Activated CD8-positive, alpha-beta T cell treated with anti-CD3 and anti-CD28 coated beads for 36 hours (primary cell): Measurements from ENCODE around the gene DARS1. TPM values are rescaled to one million over a fixed set of nuclear protein-coding genes. Genes with fewer than 3 reads are reported as not detected.

Experiments
- ATAC-seq: fragments of 200-7000 bp; cut with Tn5 transposase; one replicate; pipeline ENCODE4 v1.10.0; 2021; ENCODE audit warnings: mild to moderate bottlenecking, moderate library complexity
- CTCF ChIA-PET: fragments of 350-600 bp; sonication (Branson Sonifier 250); formaldehyde crosslinking; loops from one replicate; lab custom pipeline; 2021; ENCODE audit warnings: antibody characterized with exemption; lab: Charles Lee
- POLR2A ChIA-PET: fragments of 350-600 bp; sonication (Branson Sonifier 250); formaldehyde crosslinking; loops from one replicate; lab custom pipeline; 2021; ENCODE audit warnings: antibody characterized with exemption; lab: Charles Lee
- DNase-seq: peaks from one replicate; pipeline ENCODE4 v3.0.0-alpha.2; 2020
- H3K27ac Mint-ChIP-seq: one replicate; pipeline ENCODE4 v1.8.0; 2021; ENCODE audit warnings: mild to moderate bottlenecking, mixed read lengths
- H3K27me3 Mint-ChIP-seq: one replicate; pipeline ENCODE4 v1.8.0; 2021; ENCODE audit warnings: mixed read lengths
- H3K36me3 Mint-ChIP-seq: one replicate; pipeline ENCODE4 v1.8.0; 2021; ENCODE audit warnings: low read depth, mixed read lengths
- H3K4me1 Mint-ChIP-seq: one replicate; pipeline ENCODE4 v1.8.0; 2021; ENCODE audit warnings: low read depth, mixed read lengths
- H3K4me3 Mint-ChIP-seq: one replicate; pipeline ENCODE4 v1.8.0; 2021; ENCODE audit warnings: mild to moderate bottlenecking, moderate library complexity, mixed read lengths
- H3K9me3 Mint-ChIP-seq: one replicate; pipeline ENCODE4 v1.8.0; 2021; ENCODE audit warnings: mixed read lengths
- CTCF ChIP-seq: fragments of 200-600 bp; IDR thresholded peaks from one replicate; pipeline ENCODE4 v1.8.0; 2022; ENCODE audit warnings: antibody characterized with exemption, mild to moderate bottlenecking
- intact Hi-C: fragments of 100-400 bp; cut with micrococcal nuclease; formaldehyde crosslinking; loops from one replicate; pipeline ENCODE4 v1.10.0; 2022
- total RNA-seq, 2 experiments: library from RNA; stranded (reverse); gene quantifications; one replicate each; pipeline ENCODE4 v1.2.3, GENCODE V29; 2021

The DARS1 gene
- total RNA-seq, 2 experiments from 2014 or later, result 210 to 211 TPM

- CTCF ChIA-PET, result interaction anchor here (1.1 kb wide), 2 partner anchors 213 to 448 kb away, joined by 3 read pairs; no protein-coding TSS in a partner anchor
- no peaks in the 10 kb centered on the region for H3K27me3 Mint-ChIP-seq
- ATAC-seq (peak; percentile 30), DNase-seq (no peak)
- peak overlapping the region; percentile 59 for H3K27ac Mint-ChIP-seq
- H3K36me3 Mint-ChIP-seq, result peaks cover 57% of the 10 kb centered on the region
- H3K9me3 Mint-ChIP-seq, result no peaks in the 10 kb centered on the region
- POLR2A ChIA-PET, result no interaction called here
- H3K4me3 Mint-ChIP-seq, result no peak overlapping the region
- peaks cover 29% of the 10 kb centered on the region for H3K4me1 Mint-ChIP-seq
- intact Hi-C loops, result no loop called here
- TF ChIP-seq CTCF, result no peak
Measured at GRCh38 chr2:135931776-135932443, 53.5 kb downstream of the DARS1 start.

GRCh38 chr2:135926605-135927004 lies 58.8 kb downstream of the DARS1 start:
- no peaks in the 10 kb centered on the region for H3K27me3 Mint-ChIP-seq
- DNase-seq (no peak), ATAC-seq (no peak)
- H3K27ac Mint-ChIP-seq, result no peak overlapping the region
- ChIA-PET POLR2A (no interaction called here), CTCF (interaction anchor here (1.0 to 2.1 kb wide), 3 partner anchors 12 to 452 kb away, joined by 3 to 8 read pairs (median 4); no protein-coding TSS in a partner anchor)
- no peak for TF ChIP-seq CTCF
- intact Hi-C loops, result no loop called here
- H3K9me3 Mint-ChIP-seq, result no peaks in the 10 kb centered on the region
- H3K4me3 Mint-ChIP-seq, result no peak overlapping the region
- peaks cover 42% of the 10 kb centered on the region for H3K36me3 Mint-ChIP-seq
- H3K4me1 Mint-ChIP-seq, result peaks cover 10% of the 10 kb centered on the region

GRCh38 chr2:135925571-135925970 lies 59.9 kb downstream of the DARS1 start:
- no peak for ATAC-seq
- DNase-seq, result no peak
- CTCF ChIA-PET, result interaction anchor here (1.0 to 2.1 kb wide), 4 partner anchors 11 to 459 kb away, joined by 3 to 8 read pairs (median 5); no protein-coding TSS in a partner anchor
- Mint-ChIP-seq H3K36me3 (peaks cover 34% of the 10 kb centered on the region), H3K27me3 (no peaks in the 10 kb centered on the region), H3K27ac (no peak overlapping the region), H3K9me3 (no peaks in the 10 kb centered on the region), H3K4me3 (no peak overlapping the region), H3K4me1 (peaks cover 8% of the 10 kb centered on the region)
- intact Hi-C loops, result no loop called here
- no peak for TF ChIP-seq CTCF
- POLR2A ChIA-PET, result no interaction called here

GRCh38 chr2:135916207-135916606 lies 69.2 kb downstream of the DARS1 start:
- intact Hi-C loops, result loop anchor here (1.0 to 10.0 kb wide), 6 partner anchors 69 to 466 kb away; partner anchors contain the start of genes CXCR4 and DARS1
- Mint-ChIP-seq H3K27ac (peak overlapping the region; percentile 42), H3K36me3 (peaks cover 18% of the 10 kb centered on the region), H3K4me3 (no peak overlapping the region), H3K9me3 (no peaks in the 10 kb centered on the region), H3K4me1 (peaks cover 10% of the 10 kb centered on the region), H3K27me3 (no peaks in the 10 kb centered on the region)
- ATAC-seq, result peak; percentile 55
- no peak for DNase-seq
- CTCF ChIA-PET, result interaction anchor here (0.6 to 1.6 kb wide), 6 partner anchors 20 to 466 kb away, joined by 3 to 4 read pairs (median 3); no protein-coding TSS in a partner anchor
- POLR2A ChIA-PET, result no interaction called here
- peak; percentile 75 for TF ChIP-seq CTCF

- no peak for DNase-seq
- Mint-ChIP-seq H3K4me3 (no peak overlapping the region), H3K9me3 (no peaks in the 10 kb centered on the region), H3K36me3 (peaks cover 30% of the 10 kb centered on the region), H3K4me1 (peaks cover 14% of the 10 kb centered on the region), H3K27me3 (no peaks in the 10 kb centered on the region), H3K27ac (no peak overlapping the region)
- CTCF ChIA-PET, result interaction anchor here (0.6 to 2.5 kb wide), 49 partner anchors 9 to 473 kb away, joined by 3 to 44 read pairs (median 4); partner anchors contain the start of gene DARS1
- no peak for TF ChIP-seq CTCF
- intact Hi-C loops, result loop anchor here (10.0 kb wide), 2 partner anchors 70 to 320 kb away; partner anchors contain the start of gene DARS1
- ATAC-seq, result no peak
- POLR2A ChIA-PET, result no interaction called here
Measured at GRCh38 chr2:135914485-135914884, 70.9 kb downstream of the DARS1 start.
